Lung (tissue), 12 donors: ENCODE data around the gene SETD7. TPM values are rescaled to one million over a fixed set of nuclear protein-coding genes. Genes with fewer than 3 reads are reported as not detected.

Experiments used
- ATAC-seq: fragments of 200-7000 bp; cut with Tn5 transposase; one replicate; pipeline ENCODE4 v1.9.1; 2020; ENCODE audit warnings: moderate number of reproducible peaks; ENCODE audit not compliant: insufficient read depth, low FRiP score
- DNase-seq, 3 donors: peaks; one replicate each; pipeline ENCODE4 v3.0.0-alpha.2; 2013 to 2017
- H3K27ac ChIP-seq, 2 donors: one replicate each; pipeline ENCODE4 v1.5.1; 2013; ENCODE audit warnings: mild to moderate bottlenecking in 2 of 2, moderate library complexity in 2 of 2, control low read depth in 1 of 2, inconsistent platforms in 1 of 2, low read depth in 1 of 2, low read length in 1 of 2
- H3K27me3 ChIP-seq, 3 donors: one replicate each; pipeline ENCODE4 v1.5.1; 2013; ENCODE audit warnings: low read length in 2 of 3; ENCODE audit not compliant: control insufficient read depth in 3 of 3, insufficient read depth in 3 of 3
- H3K36me3 ChIP-seq, 4 donors: one replicate each; pipeline ENCODE4 v1.5.1; 2013; ENCODE audit warnings: low read length in 4 of 4, mild to moderate bottlenecking in 1 of 4, moderate library complexity in 1 of 4; ENCODE audit not compliant: control insufficient read depth in 4 of 4, insufficient read depth in 4 of 4
- H3K4me1 ChIP-seq, 5 donors: one replicate each; pipeline ENCODE4 v1.5.1; 2013; ENCODE audit warnings: low read length in 5 of 5, mild to moderate bottlenecking in 2 of 5, moderate library complexity in 1 of 5; ENCODE audit not compliant: control insufficient read depth in 5 of 5, insufficient read depth in 5 of 5
- H3K4me3 ChIP-seq: one replicate; pipeline ENCODE4 v1.5.1; 2013; ENCODE audit warnings: mild to moderate bottlenecking, control low read depth, moderate library complexity
- H3K9ac ChIP-seq, 2 donors: one replicate each; pipeline ENCODE4 v1.5.1; 2013; ENCODE audit warnings: low read length in 2 of 2, control low read depth in 1 of 2; ENCODE audit not compliant: insufficient read depth in 1 of 2
- H3K9me3 ChIP-seq, 4 donors: one replicate each; pipeline ENCODE4 v1.5.1; 2013; ENCODE audit warnings: low read length in 3 of 4, mild to moderate bottlenecking in 1 of 4, moderate library complexity in 1 of 4; ENCODE audit not compliant: control insufficient read depth in 4 of 4, insufficient read depth in 3 of 4
- CTCF ChIP-seq: IDR thresholded peaks from 2 replicates; pipeline ENCODE4 v1.5.1; 2012; ENCODE audit warnings: mild to moderate bottlenecking; ENCODE audit errors: control extremely low read depth, extremely low read depth
- WGBS, 2 donors: extraction: QIAGEN DNeasy Blood & Tissue Kit; methylation state at CpG; one replicate each; pipeline ENCODE4 v1.1.7; 2013; 5-methylcytosine and 5-hydroxymethylcytosine counted together
- polyA plus RNA-seq, 2 donors: library from polyadenylated mRNA; stranded (reverse); fragments of 200-250 nt; gene quantifications; one replicate each; pipeline ENCODE4 v1.2.1, GENCODE V29; 2013
- total RNA-seq, 2 donors: library from RNA; depleted of rRNA in 1 of 2; stranded (reverse); fragments of >200 nt in 1 of 2; gene quantifications; one replicate each; pipeline ENCODE4 v1.2.1, GENCODE V29; 2014 to 2021
- donor health status: control.
- donor health status: control.
- donor health status: Bipolar disorder and iron deficiency.
- donor health status: healthy.
- donor health status: DM: yes; HTN: yes; CAD: no.

Gene SETD7
- total and polyA plus RNA-seq, 4 donors = 8.9 to 35.7 (median 24.8) TPM

- H3K4me1 ChIP-seq = peaks cover 0 to 6% (median 0%) of the 10 kb centered on the region in 5 donors
- no peak overlapping the region for H3K4me3 ChIP-seq
- WGBS, 2 donors = 89 to 93% methylated on average over 6 of the region's 6 CpGs
- TF ChIP-seq CTCF = no peak
- no peak overlapping the region for H3K27ac ChIP-seq
- peaks cover 2 to 11% (median 7%) of the 10 kb centered on the region in 4 donors for H3K36me3 ChIP-seq
- no peak overlapping the region for H3K9ac ChIP-seq
- no peaks in the 10 kb centered on the region for H3K27me3 ChIP-seq
- DNase-seq (no peak), ATAC-seq (no peak)
- H3K9me3 ChIP-seq = peaks cover 0 to 3% (median 0%) of the 10 kb centered on the region in 4 donors
These were observed 84.9 kb downstream of the SETD7 start for GRCh38 chr4:139470997-139471665.

GRCh38 chr4:139470295-139470694 is 85.7 kb downstream of the SETD7 start:
- no peak for TF ChIP-seq CTCF
- Histone ChIP-seq H3K4me1 (peaks cover 0 to 6% (median 0%) of the 10 kb centered on the region in 5 donors), H3K4me3 (no peak overlapping the region), H3K27me3 (no peaks in the 10 kb centered on the region), H3K9me3 (peaks cover 0 to 3% (median 0%) of the 10 kb centered on the region in 4 donors), H3K9ac (no peak overlapping the region), H3K36me3 (peaks cover 2 to 11% (median 7%) of the 10 kb centered on the region in 4 donors), H3K27ac (no peak overlapping the region)
- ATAC-seq (no peak), DNase-seq (no peak)

- no peak overlapping the region for H3K4me3 ChIP-seq
- H3K9me3 ChIP-seq = peaks cover 0 to 3% (median 0%) of the 10 kb centered on the region in 4 donors
- no peak for DNase-seq
- no peak for ATAC-seq
- no peak overlapping the region for H3K27ac ChIP-seq
- H3K9ac ChIP-seq = no peak overlapping the region
- 90% methylated on average over 1 of the region's 1 CpG for WGBS, 2 donors
- H3K36me3 ChIP-seq = peaks cover 2 to 11% (median 7%) of the 10 kb centered on the region in 4 donors
- H3K27me3 ChIP-seq = no peaks in the 10 kb centered on the region
- peaks cover 0 to 6% (median 0%) of the 10 kb centered on the region in 5 donors for H3K4me1 ChIP-seq
- no peak for TF ChIP-seq CTCF
These were observed 86.2 kb downstream of the SETD7 start for GRCh38 chr4:139469869-139470268.
